Measurements from ENCODE around the gene IVD.

IVD gene

GRCh38 chr15:40463279-40463678 lies 57.7 kb downstream of the IVD start:
- no peak for DNase-seq

GRCh38 chr15:40463886-40464545 lies 58.4 kb downstream of the IVD start:
- no peak for DNase-seq

- no peak for DNase-seq
Observed at GRCh38 chr15:40464595-40465185, 59.1 kb downstream of the IVD start.

GRCh38 chr15:40465939-40466338 lies 60.3 kb downstream of the IVD start:
- DNase-seq: no peak

GRCh38 chr15:40466426-40467260 lies 61.0 kb downstream of the IVD start:
- no peak for DNase-seq

DNA sequence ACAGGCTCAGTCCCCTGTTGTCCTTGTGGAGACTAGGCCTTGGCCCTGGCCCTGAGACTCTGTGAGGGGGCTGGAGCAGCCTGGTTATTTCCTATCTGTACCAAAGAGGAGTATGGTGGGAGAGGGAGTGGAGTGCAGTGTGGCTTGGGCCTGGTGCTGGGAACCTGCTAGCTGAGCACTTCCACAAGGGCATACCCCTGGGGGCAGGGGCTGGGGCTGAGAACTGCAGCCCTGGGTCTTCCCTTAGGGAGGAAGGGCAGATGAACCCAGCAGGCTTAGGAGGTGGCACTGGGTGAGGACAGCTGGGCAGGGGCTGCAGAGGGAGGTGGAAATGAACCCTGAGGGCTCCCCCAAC lies 61.6 kb downstream of the IVD start:
- no peak for DNase-seq

DNA sequence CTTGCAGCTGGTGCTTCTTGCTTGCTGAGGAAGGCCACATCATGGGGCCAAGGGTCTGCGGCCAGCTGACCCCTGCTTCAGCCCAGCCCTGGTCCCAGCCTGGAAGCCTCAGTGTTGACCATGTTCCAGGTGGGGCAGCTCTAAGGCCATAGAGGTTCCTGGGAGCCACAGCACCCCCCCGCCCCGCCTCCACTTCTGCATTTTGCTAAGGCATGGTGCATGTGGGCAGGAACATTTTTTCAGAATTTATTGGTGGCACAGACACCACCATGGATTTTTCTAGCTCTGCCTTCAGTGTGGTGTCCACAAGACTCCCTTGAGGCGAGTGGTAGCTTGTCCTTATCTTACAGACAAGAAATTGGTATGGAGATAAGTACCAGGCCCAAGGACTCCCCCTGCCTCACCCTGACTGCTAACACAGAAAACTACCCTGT lies 63.3 kb downstream of the IVD start:
- no peak for DNase-seq

DNA sequence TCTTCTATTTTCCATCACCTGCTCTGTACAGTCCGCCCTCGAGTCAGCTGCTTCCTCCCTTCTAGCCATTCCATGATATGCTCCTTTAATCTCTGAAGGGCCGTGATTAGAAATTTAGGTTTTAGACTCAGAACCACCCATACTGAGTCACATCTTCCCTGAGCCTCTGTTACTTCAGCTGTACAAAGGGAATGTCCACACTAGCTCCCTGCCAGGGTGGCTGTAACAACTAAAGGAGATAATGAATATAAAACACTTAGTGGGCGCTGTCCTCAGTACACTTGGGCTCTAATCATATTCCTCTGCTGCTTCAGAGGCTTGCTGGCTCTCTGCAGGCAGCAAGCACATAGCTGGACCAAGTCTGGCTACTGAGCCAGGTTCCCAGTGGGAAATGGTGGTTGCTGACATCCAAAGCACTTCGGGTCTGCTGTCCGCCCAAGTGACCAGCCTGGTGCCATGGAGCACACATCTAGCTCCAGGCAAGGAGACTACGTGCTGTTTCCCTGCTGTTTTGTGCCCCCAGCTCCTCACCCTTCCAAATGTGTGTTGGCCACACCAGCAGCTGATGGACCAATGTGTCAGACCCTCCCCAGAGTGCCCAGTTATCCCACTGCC lies 64.3 kb downstream of the IVD start:
- no peak for DNase-seq

- DNase-seq: peak; percentile 61
Observed at GRCh38 chr15:40470423-40471104, 65.0 kb downstream of the IVD start, which contains the start of gene CHST14. Gene CHST14 (plus strand): TSS chr15:40470984. CDS start chr15:40471214, 230 bp downstream.
